B cell (primary cell): Measurements from ENCODE around the gene FJX1. TPM values are rescaled to one million over a fixed set of nuclear protein-coding genes. Genes with fewer than 3 reads are reported as not detected.
A peak's percentile ranks its signal among the peaks of the same experiment; 100 is the strongest.

ENCODE experiments used
- ATAC-seq: fragments of 200-7000 bp; cut with Tn5 transposase; one replicate; pipeline ENCODE4 v1.10.0; 2021; ENCODE audit warnings: low read depth, mild to moderate bottlenecking, moderate number of reproducible peaks, moderate library complexity
- CTCF ChIA-PET: fragments of 350-600 bp; sonication (Branson Sonifier 250); formaldehyde crosslinking; loops from one replicate; lab custom pipeline; 2021; ENCODE audit warnings: antibody characterized with exemption, inconsistent platforms; lab: Charles Lee
- POLR2A ChIA-PET: fragments of 350-600 bp; sonication (Branson Sonifier 250); formaldehyde crosslinking; loops from one replicate; lab custom pipeline; 2021; ENCODE audit warnings: antibody characterized with exemption; lab: Charles Lee
- DNase-seq: peaks from one replicate; pipeline ENCODE4 v3.0.0; 2013
- H2AFZ ChIP-seq: 2 replicates; pipeline ENCODE4 v1.6.1; 2012; ENCODE audit warnings: mild to moderate bottlenecking, low read depth, low read length; ENCODE audit not compliant: insufficient read depth, poor library complexity, severe bottlenecking
- H3K27ac ChIP-seq, 2 donors: 1 replicate in 1 of 2; 2 replicates in 1 of 2; pipeline ENCODE4 v1.5.1; 2012 to 2013; ENCODE audit warnings: low read length in 2 of 2, mild to moderate bottlenecking in 2 of 2, moderate library complexity in 1 of 2
- H3K27me3 ChIP-seq, 4 experiments: fragments of 200-600 bp in 1 of 4; sonication (generic) in 1 of 4; replicated peaks in 1 of 4; 1 replicate in 2 of 4; 2 replicates in 2 of 4; pipeline versions ENCODE4 v1.6.1 to v1.7.0; 2013 to 2016; ENCODE audit warnings: low read length in 3 of 4, mild to moderate bottlenecking in 2 of 4, mixed read lengths in 1 of 4, moderate library complexity in 1 of 4; ENCODE audit not compliant: insufficient read depth in 4 of 4, control insufficient read depth in 3 of 4; ENCODE audit errors: control extremely low read depth in 1 of 4
- H3K36me3 ChIP-seq, 2 experiments: replicated peaks in 1 of 2; 1 replicate in 1 of 2; 2 replicates in 1 of 2; pipeline versions ENCODE4 v1.6.1 to v1.7.1; 2013; ENCODE audit warnings: low read length in 1 of 2; ENCODE audit not compliant: insufficient read depth in 2 of 2, control insufficient read depth in 1 of 2; ENCODE audit errors: control extremely low read depth in 1 of 2, extremely low read depth in 1 of 2
- H3K4me1 ChIP-seq, 2 donors: fragments of 200-600 bp in 1 of 2; sonication (generic) in 1 of 2; 1 replicate in 1 of 2; 2 replicates in 1 of 2; pipeline versions ENCODE4 v1.5.1 to v1.6.1; 2013 to 2017; ENCODE audit warnings: low read length in 2 of 2; ENCODE audit not compliant: control insufficient read depth in 2 of 2, insufficient read depth in 2 of 2
- H3K4me2 ChIP-seq: replicated peaks from 2 replicates; pipeline ENCODE3; 2012; ENCODE audit warnings: mild to moderate bottlenecking, low read depth, low read length; ENCODE audit not compliant: poor library complexity, severe bottlenecking
- H3K4me3 ChIP-seq, 5 experiments: fragments of 200-600 bp in 1 of 5; sonication (generic) in 1 of 5; 1 replicate in 3 of 5; 2 replicates in 2 of 5; pipeline versions ENCODE4 v1.5.1 to v1.7.0; 2011 to 2016; ENCODE audit warnings: low read length in 4 of 5, mild to moderate bottlenecking in 4 of 5, low read depth in 2 of 5, control low read depth in 1 of 5, moderate library complexity in 1 of 5; ENCODE audit not compliant: insufficient read depth in 1 of 5; ENCODE audit errors: control extremely low read depth in 1 of 5, extremely low read depth in 1 of 5
- H3K79me2 ChIP-seq: fragments of 200-600 bp; sonication (generic); one replicate; pipeline ENCODE4 v1.6.0; 2016; ENCODE audit warnings: low read length; ENCODE audit not compliant: control insufficient read depth, insufficient read depth
- H3K9ac ChIP-seq: fragments of 200-600 bp; sonication (generic); 2 replicates; pipeline ENCODE4 v1.6.1; 2017; ENCODE audit warnings: mild to moderate bottlenecking, low read length, moderate library complexity
- H3K9me3 ChIP-seq, 3 donors: one replicate each; pipeline versions ENCODE4 v1.6.1 to v1.7.1; 2013; ENCODE audit warnings: low read length in 2 of 3; ENCODE audit not compliant: control insufficient read depth in 2 of 3, insufficient read depth in 1 of 3; ENCODE audit errors: control extremely low read depth in 1 of 3
- H4K20me1 ChIP-seq: 2 replicates; pipeline ENCODE4 v1.6.0; 2012; ENCODE audit warnings: mild to moderate bottlenecking, low read length; ENCODE audit not compliant: insufficient read depth, control insufficient read depth, poor library complexity, severe bottlenecking
- H3K27ac Mint-ChIP-seq: one replicate; pipeline ENCODE4 v1.8.0; 2021; ENCODE audit warnings: mixed read lengths
- H3K27me3 Mint-ChIP-seq: one replicate; pipeline ENCODE4 v1.8.0; 2021; ENCODE audit warnings: mixed read lengths
- H3K4me1 Mint-ChIP-seq: one replicate; pipeline ENCODE4 v1.8.0; 2021; ENCODE audit warnings: mixed read lengths
- H3K4me3 Mint-ChIP-seq: one replicate; pipeline ENCODE4 v1.8.0; 2021; ENCODE audit warnings: mixed read lengths
- H3K9me3 Mint-ChIP-seq: one replicate; pipeline ENCODE4 v1.8.0; 2022; ENCODE audit warnings: mixed read lengths; ENCODE audit not compliant: insufficient read depth
- EZH2 ChIP-seq: IDR thresholded peaks from 2 replicates; pipeline ENCODE4 v1.6.1; 2012; ENCODE audit warnings: borderline replicate concordance, low read depth, mild to moderate bottlenecking, moderate library complexity, low read length; ENCODE audit not compliant: insufficient read depth, poor library complexity, severe bottlenecking
- WGBS: methylation state at CpG from one replicate; pipeline ENCODE4 v1.1.5; 2013; ENCODE audit warnings: missing lambda C conversion rate; ENCODE audit not compliant: insufficient coverage; 5-methylcytosine and 5-hydroxymethylcytosine counted together
- intact Hi-C: fragments of 100-400 bp; cut with micrococcal nuclease; formaldehyde crosslinking; loops from one replicate; pipeline ENCODE4 v1.10.0; 2022
- polyA plus RNA-seq: library from polyadenylated mRNA; depleted of rRNA; stranded (reverse); fragments of >200 nt; gene quantifications from 2 replicates; pipeline ENCODE4 v1.2.3, GENCODE V29; 2012
- total RNA-seq, 2 donors: library from RNA; stranded (reverse); fragments of 120-200 nt in 1 of 2; gene quantifications; 1 replicate in 1 of 2; 2 replicates in 1 of 2; pipeline versions ENCODE4 v1.2.3 to v1.2.4, GENCODE V29; 2013 to 2022
- TF ChIP-seq, protein P1 (sequence below): fragments of 200-600 bp; IDR thresholded peaks from one replicate; pipeline ENCODE4 v1.8.0; 2022; ENCODE audit warnings: antibody characterized with exemption, mild to moderate bottlenecking

Gene FJX1
- total and polyA plus RNA-seq, 2 donors (not counting 1 experiment from before 2014, with no cell fraction given) = 0.03 TPM; not detected in 1

GRCh38 chr11:35662649-35663407 lies 44.6 kb downstream of the FJX1 start, which contains the start of gene TRIM44:
Gene TRIM44, plus strand, starts transcription at chr11:35662775. Its CDS starts 337 bp downstream, at chr11:35663112.
- Histone ChIP-seq H4K20me1 (peaks cover 5% of the 10 kb centered on the region), H3K36me3 (peaks cover 0 to 3% of the 10 kb centered on the region in 2 experiments), H3K9me3 (peaks cover 14 to 35% (median 22%) of the 10 kb centered on the region in 3 donors), H3K27ac (peak within 1 kb of the TSS; percentile 86 to 96), H3K9ac (peak within 1 kb of the TSS; percentile 97), H3K27me3 (peaks cover 0 to 5% (median 0%) of the 10 kb centered on the region in 4 experiments), H3K79me2 (peaks cover 62% of the 10 kb centered on the region), H2AFZ (peak within 1 kb of the TSS; percentile 94), H3K4me1 (peaks cover 26 to 29% of the 10 kb centered on the region in 2 donors), H3K4me2 (peak within 1 kb of the TSS; percentile 86), H3K4me3 (peak within 1 kb of the TSS; percentile 76 to 98 (median 89))
- H3K4me1 Mint-ChIP-seq = peaks cover 40% of the 10 kb centered on the region
- intact Hi-C loops = loop anchor here (1.0 to 10.0 kb wide), 6 partner anchors 46 to 1928 kb away; partner anchors contain the start of genes CAPRIN1, CD59, COMMD9 and FJX1
- ChIA-PET CTCF (interaction anchor here (1.1 kb wide), 1 partner anchor 159 kb away, joined by 4 read pairs; no protein-coding TSS in a partner anchor), POLR2A (no interaction called here)
- H3K9me3 Mint-ChIP-seq = peaks cover 22% of the 10 kb centered on the region
- WGBS = 5% methylated on average over 82 of the region's 82 CpGs
- H3K4me3 Mint-ChIP-seq = peak within 1 kb of the TSS; percentile 88
- ATAC-seq = peak; percentile 83
- H3K27me3 Mint-ChIP-seq = peaks cover 13% of the 10 kb centered on the region
- TF ChIP-seq EZH2 = no peak
- TF ChIP-seq, protein P1, sequence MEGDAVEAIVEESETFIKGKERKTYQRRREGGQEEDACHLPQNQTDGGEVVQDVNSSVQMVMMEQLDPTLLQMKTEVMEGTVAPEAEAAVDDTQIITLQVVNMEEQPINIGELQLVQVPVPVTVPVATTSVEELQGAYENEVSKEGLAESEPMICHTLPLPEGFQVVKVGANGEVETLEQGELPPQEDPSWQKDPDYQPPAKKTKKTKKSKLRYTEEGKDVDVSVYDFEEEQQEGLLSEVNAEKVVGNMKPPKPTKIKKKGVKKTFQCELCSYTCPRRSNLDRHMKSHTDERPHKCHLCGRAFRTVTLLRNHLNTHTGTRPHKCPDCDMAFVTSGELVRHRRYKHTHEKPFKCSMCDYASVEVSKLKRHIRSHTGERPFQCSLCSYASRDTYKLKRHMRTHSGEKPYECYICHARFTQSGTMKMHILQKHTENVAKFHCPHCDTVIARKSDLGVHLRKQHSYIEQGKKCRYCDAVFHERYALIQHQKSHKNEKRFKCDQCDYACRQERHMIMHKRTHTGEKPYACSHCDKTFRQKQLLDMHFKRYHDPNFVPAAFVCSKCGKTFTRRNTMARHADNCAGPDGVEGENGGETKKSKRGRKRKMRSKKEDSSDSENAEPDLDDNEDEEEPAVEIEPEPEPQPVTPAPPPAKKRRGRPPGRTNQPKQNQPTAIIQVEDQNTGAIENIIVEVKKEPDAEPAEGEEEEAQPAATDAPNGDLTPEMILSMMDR = no peak
- DNase-seq = peak; percentile 92
- peak within 1 kb of the TSS; percentile 97 for H3K27ac Mint-ChIP-seq

- ChIA-PET POLR2A (no interaction called here), CTCF (no interaction called here)
- intact Hi-C loops = loop anchor here (2.0 to 10.0 kb wide), 5 partner anchors 46 to 1929 kb away; partner anchors contain the start of genes CAPRIN1, CD59, FJX1 and TRAF6
- H4K20me1 ChIP-seq = peaks cover 5% of the 10 kb centered on the region
- H3K9me3 ChIP-seq = peaks cover 14 to 35% (median 22%) of the 10 kb centered on the region in 3 donors
- DNase-seq (no peak), ATAC-seq (no peak)
- H3K4me2 ChIP-seq = peak overlapping the region; percentile 86
- Mint-ChIP-seq H3K4me1 (peaks cover 41% of the 10 kb centered on the region), H3K27me3 (peaks cover 7% of the 10 kb centered on the region), H3K4me3 (peak overlapping the region; percentile 88), H3K27ac (peak overlapping the region; percentile 97), H3K9me3 (peaks cover 22% of the 10 kb centered on the region)
- peak overlapping the region; percentile 97 for H3K9ac ChIP-seq
- H3K4me1 ChIP-seq = peaks cover 26 to 29% of the 10 kb centered on the region in 2 donors
- 98% methylated on average over 10 of the region's 10 CpGs for WGBS
- H3K27me3 ChIP-seq = peaks cover 0 to 5% (median 0%) of the 10 kb centered on the region in 4 experiments
- peak overlapping the region; percentile 86 to 96 for H3K27ac ChIP-seq
- H3K4me3 ChIP-seq = peak overlapping the region; percentile 43 to 98 (median 84)
- peaks cover 67% of the 10 kb centered on the region for H3K79me2 ChIP-seq
- H2AFZ ChIP-seq = peak overlapping the region; percentile 94
- no peak for TF ChIP-seq EZH2
- TF ChIP-seq, protein P1 = no peak
- H3K36me3 ChIP-seq = peaks cover 2 to 3% of the 10 kb centered on the region in 2 experiments
Observed at GRCh38 chr11:35663408-35663702, 45.1 kb downstream of the FJX1 start.
